Ascending aorta (tissue), 2 donors: ENCODE data around the gene KCNC4. TPM values are rescaled to one million over a fixed set of nuclear protein-coding genes. Genes with fewer than 3 reads are reported as not detected.

Experiments
- DNase-seq, 2 donors: peaks; one replicate each; pipeline ENCODE4 v3.0.0-alpha.2; 2019; ENCODE audit warnings: low spot score in 2 of 2
- H3K27ac ChIP-seq, 2 donors: fragments of 200-600 bp; sonication (generic); one replicate each; pipeline ENCODE4 v1.5.1; 2016 to 2017; ENCODE audit warnings: mild to moderate bottlenecking in 1 of 2
- H3K27me3 ChIP-seq: fragments of 200-600 bp; sonication (generic); one replicate; pipeline ENCODE4 v1.5.1; 2017
- H3K36me3 ChIP-seq, 2 donors: fragments of 200-600 bp; sonication (generic); one replicate each; pipeline ENCODE4 v1.5.1; 2016
- H3K4me1 ChIP-seq, 2 donors: fragments of 200-600 bp; sonication (generic); one replicate each; pipeline ENCODE4 v1.5.1; 2016 to 2017; ENCODE audit warnings: mild to moderate bottlenecking in 1 of 2
- H3K4me3 ChIP-seq, 2 donors: fragments of 200-600 bp; sonication (generic); one replicate each; pipeline ENCODE4 v1.5.1; 2016 to 2017; ENCODE audit warnings: mild to moderate bottlenecking in 1 of 2
- H3K9me3 ChIP-seq, 2 donors: fragments of 200-600 bp; sonication (generic); one replicate each; pipeline ENCODE4 v1.5.1; 2016
- CTCF ChIP-seq, 3 experiments: fragments of 200-600 bp in 2 of 3; fragments of 450-650 bp in 1 of 3; sonication (generic) in 2 of 3; IDR thresholded peaks; one replicate each; pipeline ENCODE4 v1.5.1; 2016 to 2019; ENCODE audit warnings: antibody characterized with exemption in 3 of 3, mild to moderate bottlenecking in 1 of 3, moderate library complexity in 1 of 3
- intact Hi-C: fragments of 100-400 bp; cut with DNase I; formaldehyde crosslinking; loops from one replicate; pipeline ENCODE4 v1.15.1; 2023
- total RNA-seq: library from RNA; depleted of rRNA; stranded (reverse); fragments of >200 nt; gene quantifications from one replicate; pipeline ENCODE4 v1.1.0, GENCODE V29; 2016

The KCNC4 gene
- total RNA-seq, 1 donor from 2014 or later = 8.4 TPM

DNA sequence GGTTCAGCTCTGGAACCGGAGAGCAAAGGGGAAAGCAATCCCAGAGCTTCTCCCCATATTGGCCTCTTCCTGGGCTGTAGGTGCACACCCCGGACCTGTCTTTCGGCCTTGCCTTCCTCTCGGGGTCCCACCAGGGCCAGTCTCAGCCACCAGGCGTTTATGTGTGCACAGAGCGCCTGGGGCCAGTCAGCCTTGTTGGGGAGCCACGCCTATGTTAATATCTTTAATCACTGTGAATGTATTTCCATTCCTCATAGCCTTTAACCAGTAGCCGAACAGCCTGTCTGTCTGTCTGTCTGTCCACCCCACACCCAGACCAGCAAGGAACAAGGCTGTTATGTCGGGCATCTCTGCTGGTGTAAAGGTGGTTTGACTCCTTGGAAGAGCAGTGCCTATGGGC lies 18.8 kb downstream of the KCNC4 start:
- no peak for DNase-seq
- H3K36me3 ChIP-seq = peaks cover 23 to 82% of the 10 kb centered on the region in 2 donors

GRCh38 chr1:110229348-110230001 lies 19.4 kb downstream of the KCNC4 start:
- intact Hi-C loops = no loop called here
- Histone ChIP-seq H3K9me3 (no peaks in the 10 kb centered on the region), H3K27me3 (no peaks in the 10 kb centered on the region), H3K27ac (no peak overlapping the region), H3K4me3 (no peak overlapping the region), H3K4me1 (no peaks in the 10 kb centered on the region), H3K36me3 (peaks cover 22 to 83% of the 10 kb centered on the region in 2 donors)
- TF ChIP-seq CTCF (IDR thresholded peaks at IDR 0.05) = no peak
- no peak for DNase-seq

More for the DNA sequence above, 18.8 kb downstream of the KCNC4 start:
- Histone ChIP-seq H3K9me3 (no peaks in the 10 kb centered on the region), H3K4me3 (no peak overlapping the region), H3K4me1 (no peaks in the 10 kb centered on the region), H3K27ac (no peak overlapping the region), H3K27me3 (no peaks in the 10 kb centered on the region)
- no peak for TF ChIP-seq CTCF (IDR thresholded peaks at IDR 0.05)
- intact Hi-C loops = no loop called here

GRCh38 chr1:110230381-110231199 lies 20.5 kb downstream of the KCNC4 start:
- intact Hi-C loops = no loop called here
- Histone ChIP-seq H3K36me3 (peaks cover 22 to 89% of the 10 kb centered on the region in 2 donors), H3K9me3 (no peaks in the 10 kb centered on the region), H3K4me1 (no peaks in the 10 kb centered on the region), H3K27ac (no peak overlapping the region), H3K27me3 (no peaks in the 10 kb centered on the region), H3K4me3 (no peak overlapping the region)
- DNase-seq = no peak
- no peak for TF ChIP-seq CTCF (IDR thresholded peaks at IDR 0.05)

DNA sequence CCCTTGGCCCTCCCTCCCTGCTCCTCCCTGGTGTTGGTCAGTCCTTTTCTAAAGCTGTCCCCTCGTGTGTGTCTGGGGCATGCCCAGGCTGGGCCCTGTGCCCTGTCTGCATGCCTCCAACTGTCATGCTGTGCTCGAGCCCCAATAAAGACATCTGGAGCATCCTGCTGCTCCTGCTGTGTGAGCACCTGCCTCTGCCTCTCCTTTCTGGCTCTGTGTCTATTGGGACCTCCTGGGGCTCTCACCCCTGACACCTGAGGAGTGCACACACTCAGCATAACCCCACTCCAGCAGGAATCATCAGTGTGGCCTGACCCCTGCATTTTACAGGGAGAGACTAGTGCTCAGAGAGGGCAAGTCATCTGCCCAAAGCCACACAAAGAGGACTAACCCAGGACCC lies 23.7 kb downstream of the KCNC4 start:
- DNase-seq = no peak
- intact Hi-C loops = no loop called here
- Histone ChIP-seq H3K4me3 (no peak overlapping the region), H3K4me1 (no peaks in the 10 kb centered on the region), H3K27me3 (no peaks in the 10 kb centered on the region), H3K9me3 (no peaks in the 10 kb centered on the region), H3K36me3 (peaks cover 12 to 56% of the 10 kb centered on the region in 2 donors), H3K27ac (no peak overlapping the region)
- TF ChIP-seq CTCF (IDR thresholded peaks at IDR 0.05) = no peak

DNA sequence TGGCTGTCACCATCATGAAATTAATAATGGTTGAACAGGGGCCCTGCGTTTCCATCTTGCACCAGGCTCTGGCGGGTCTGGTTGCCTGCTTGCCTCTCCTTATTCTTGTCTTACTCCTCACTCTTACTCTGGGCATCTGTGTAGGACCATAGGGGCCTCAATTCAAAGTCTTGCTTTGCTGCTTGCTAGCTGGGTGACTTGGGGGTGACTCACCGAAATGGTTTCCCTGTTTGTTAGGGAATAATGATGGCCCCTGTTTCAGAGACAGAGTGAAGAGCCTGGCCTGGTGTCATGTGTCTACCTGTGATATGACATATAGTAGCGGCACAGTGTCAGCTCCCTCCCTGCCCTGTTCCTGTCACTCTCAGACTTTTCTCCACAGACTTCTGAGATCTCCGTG lies 24.6 kb downstream of the KCNC4 start:
- Histone ChIP-seq H3K4me1 (no peaks in the 10 kb centered on the region), H3K27ac (no peak overlapping the region), H3K4me3 (no peak overlapping the region), H3K9me3 (no peaks in the 10 kb centered on the region), H3K27me3 (no peaks in the 10 kb centered on the region), H3K36me3 (peaks cover 12 to 52% of the 10 kb centered on the region in 2 donors)
- DNase-seq = no peak
- TF ChIP-seq CTCF (IDR thresholded peaks at IDR 0.05) = no peak
- intact Hi-C loops = no loop called here
